ENCODE data around the gene IQSEC1. TPM values are rescaled to one million over a fixed set of nuclear protein-coding genes. Genes with fewer than 3 reads are reported as not detected.

The IQSEC1 gene
- polyA plus RNA-seq, 3 donors = 25.1 to 30.4 (median 28.2) TPM

DNA sequence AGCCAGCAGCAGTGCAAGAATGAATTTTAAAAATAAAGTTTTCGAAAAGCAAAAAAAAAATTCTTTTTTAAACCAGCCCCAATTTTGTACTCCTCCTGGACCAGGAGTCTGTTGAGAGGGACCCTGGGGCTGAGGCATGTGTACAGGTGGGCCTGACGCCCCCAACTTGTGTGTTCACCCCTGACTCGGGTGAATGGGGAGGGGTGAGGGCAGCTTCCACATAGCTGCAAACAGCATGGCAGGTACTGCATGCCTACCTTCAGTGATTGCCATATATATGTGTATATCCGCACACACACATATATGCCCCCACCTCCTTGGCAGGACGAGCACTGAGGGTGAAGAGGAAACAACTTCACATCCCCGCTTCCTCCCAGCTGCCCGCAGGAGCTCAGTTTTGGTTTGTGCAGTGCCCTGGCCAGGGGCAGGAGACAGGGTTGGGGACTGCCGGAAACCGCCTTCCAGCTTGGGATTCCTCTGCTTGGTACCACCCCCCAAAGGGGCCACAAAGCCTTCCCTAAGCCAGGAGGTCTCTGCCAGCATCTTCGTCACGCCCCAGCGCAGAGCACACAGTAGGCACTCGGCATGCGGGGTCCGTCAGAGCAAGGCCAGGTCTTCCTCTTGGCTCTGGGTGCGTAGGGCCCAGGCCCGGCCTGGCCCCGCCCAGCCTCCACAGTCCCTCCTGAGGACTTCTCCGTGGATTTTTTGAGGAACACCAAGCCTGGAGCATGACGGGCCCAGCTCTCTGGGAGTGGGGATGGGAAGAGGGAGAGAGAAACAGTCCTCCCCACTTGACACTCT, 170.0 kb downstream of the IQSEC1 start:
- no peak for DNase-seq (ENCODE audit: low read depth in 3 of 3, low spot score in 2 of 3)

DNA sequence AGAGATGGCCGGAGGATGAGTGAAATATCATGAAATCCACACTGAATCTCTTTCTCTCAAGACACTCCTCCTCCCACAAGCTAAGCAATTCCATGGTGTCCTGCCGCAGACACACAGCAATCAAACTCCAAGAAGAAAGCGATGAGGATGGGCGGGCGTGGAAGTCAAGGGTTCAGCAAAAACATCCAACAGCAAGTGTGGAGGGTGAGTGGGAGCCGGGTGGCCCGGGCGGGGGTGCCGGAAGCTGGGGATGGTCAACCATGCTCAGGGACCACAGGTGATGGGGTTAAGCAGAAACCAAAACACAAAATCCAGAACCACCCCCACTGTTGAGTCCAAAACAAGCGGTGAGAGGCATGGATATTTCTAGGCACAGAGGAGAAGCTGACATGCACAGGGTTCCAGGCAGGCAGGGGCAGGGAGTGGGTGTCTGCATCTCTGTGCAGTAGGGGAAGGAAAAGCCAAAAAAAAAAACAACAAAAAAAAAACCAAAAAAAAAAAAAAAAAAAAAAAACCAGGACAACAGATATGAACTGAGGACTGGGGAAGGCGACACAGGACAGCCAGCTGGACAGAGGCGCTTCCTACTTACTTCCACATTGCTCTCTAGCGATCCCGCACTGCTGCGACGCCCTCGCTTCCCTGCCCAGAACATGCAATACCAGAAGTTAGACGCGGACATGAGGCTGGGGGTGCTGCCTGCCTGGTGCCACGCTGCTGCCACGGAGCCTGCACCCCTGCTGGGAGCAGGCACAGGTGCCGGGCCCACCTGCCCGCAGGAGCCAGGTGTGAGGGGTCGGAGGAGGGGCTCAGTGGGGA, 170.8 kb downstream of the IQSEC1 start:
- DNase-seq (ENCODE audit: low read depth in 3 of 3, low spot score in 2 of 3) = no peak

DNA sequence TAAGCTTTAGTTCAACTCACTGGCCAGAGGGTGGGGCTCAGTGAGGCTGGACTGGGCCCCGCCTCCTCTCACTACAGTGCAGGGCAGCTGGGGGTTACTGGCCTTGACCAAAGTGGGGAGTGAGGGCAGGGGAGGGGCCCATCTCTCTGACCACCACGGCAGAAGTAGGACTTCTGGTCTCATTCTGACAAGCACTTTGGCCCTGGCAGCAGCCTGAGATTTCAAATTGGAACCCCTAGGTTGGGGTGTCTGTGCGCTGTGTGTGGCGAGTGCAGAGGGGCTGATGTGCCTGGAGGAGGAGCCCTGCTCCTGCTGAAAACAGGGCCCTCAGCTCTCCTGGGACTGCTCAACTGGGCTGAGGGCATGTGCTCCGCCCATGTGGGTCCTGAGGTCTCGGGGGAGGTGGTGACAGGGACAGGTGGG, 171.6 kb downstream of the IQSEC1 start:
- DNase-seq (ENCODE audit: low read depth in 3 of 3, low spot score in 2 of 3) = no peak

DNA sequence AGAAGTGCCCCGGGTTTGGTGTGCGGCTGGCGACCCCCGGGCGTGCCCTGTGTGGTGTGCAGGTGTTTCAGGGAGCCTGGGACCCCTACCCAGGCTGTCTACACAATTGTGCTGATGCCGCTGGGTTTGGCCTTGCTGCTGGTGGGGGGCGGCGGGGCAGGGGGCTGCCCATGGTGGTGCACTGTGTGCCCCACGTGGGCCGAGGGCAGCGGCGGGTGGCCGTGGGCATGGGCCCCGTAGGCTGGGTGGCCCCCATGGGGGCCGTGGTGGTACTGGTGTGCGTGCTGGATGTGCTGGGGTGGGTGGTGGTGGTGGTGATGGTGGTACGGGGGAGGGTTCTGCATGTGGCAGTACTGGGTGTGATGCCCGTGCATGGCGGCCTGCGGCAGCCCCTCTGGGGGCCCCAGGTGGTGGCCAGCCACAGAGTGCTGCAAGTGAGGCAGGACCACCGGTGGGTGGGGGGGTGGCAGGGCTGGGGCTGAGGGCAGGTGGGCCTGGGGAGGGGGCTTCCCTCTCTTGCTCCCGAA, 172.3 kb downstream of the IQSEC1 start:
- no peak for DNase-seq (ENCODE audit: low read depth in 3 of 3, low spot score in 2 of 3)

DNA sequence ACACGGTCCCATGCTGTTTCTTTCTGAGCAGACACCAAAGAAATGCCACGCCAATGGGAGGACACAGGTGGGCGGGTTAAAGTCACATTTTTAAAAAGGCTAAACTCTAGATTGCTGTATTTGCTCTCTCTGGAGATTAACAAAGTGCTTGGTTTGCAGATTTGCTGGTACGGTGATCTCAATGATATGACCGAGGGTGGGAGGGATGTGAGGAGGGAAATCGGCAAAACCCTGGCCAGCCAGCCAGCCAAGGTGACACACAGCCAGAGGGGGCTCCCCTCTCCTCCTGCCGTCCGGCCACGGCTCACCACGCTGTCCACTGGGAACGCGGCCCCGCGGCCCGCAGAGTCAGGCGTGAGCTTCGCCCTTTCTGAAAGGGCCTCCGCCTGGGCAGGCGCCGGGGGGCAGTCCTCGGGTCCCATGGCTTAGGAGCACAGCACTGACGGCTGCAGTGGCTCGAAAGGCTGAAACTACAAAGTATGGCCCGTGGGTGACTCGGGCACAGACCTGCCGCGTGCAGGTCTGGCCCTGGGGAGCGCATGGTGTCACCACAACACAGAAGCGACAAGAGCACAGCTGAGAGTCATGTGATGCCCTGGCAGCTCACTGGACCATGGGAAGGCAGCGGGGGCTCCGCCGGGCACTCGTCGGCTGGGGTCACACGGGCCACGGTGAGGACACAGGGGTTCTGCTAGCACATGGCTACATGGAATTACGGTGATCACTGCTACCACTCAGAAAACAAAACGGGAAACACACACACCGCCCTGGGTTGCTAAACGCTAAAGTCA, 174.1 kb downstream of the IQSEC1 start:
- no peak for DNase-seq (ENCODE audit: low read depth in 3 of 3, low spot score in 2 of 3)

DNA sequence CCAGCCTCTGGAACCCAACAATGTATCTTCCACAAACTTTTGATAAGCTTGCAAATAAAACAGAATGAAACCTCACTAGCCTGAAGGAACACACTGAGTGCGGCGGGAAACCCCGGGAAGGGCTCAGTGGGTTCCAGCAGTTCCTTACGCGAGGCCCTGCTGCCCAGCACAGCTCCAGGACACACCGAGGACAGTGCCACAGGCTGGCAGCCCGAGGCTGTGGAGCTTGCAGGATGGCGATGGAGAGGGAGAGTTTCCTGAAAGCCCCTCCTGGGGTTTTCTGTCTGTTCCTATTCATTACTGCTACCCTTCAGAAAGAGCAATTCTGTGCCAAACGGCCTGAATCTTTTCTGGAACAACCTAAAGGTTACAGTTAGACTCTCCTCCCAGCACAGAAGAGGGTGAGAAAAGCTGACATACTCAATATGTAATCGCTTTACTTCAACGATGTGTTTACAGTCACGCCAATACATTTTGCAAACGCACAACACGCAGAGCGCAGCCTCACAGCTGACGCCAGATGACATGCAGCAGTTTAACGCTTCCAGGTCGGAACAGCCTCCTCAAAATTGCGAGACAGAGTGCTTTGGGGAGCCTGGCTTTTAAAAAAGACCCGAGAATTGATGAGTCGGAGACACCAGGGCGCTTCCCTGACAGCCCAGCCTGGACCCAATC, 174.8 kb downstream of the IQSEC1 start:
- no peak for DNase-seq (ENCODE audit: low read depth in 3 of 3, low spot score in 2 of 3)

DNA sequence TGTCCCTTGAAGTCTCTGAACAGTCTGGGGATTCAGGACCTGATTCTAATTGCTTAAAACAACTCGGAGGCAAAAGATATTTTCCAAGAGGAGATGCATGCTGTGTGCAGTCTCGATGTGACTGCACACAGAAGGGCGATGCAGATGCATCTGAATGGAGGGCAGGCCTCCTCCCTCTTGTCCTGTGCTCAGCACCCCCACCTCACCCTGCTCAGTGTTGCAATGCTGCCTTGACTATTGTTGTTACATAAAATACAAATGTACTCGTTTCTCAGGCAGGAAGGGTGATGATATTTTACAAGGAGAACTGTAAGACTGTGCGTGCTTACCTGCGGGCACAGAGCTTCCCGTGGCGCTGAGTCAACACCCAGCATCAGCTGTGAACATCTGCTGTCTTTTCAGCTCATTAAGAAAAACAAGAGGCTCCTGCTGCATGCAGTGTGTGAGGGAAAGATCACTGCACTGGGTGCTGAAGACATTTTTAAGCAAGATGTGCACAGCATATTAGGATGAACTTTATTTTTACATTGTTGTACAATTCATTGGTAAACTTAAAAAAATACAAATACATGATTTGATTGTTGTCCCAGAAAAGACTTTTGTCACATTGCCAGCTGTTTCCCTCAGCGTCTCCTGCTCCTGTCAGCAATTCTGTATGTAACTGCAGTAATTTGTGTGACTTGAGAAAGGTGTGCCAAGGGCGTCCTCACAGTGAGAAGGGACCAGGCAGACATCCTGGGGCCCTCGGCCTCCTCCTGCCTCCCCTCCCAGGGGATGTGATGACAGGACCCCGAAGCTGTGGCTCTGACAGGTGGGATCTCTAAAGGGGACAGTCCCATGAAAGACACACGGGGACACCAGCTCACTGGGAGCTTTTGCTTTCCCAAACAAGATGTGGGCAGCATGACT, 175.6 kb downstream of the IQSEC1 start:
- DNase-seq (ENCODE audit: low read depth in 3 of 3, low spot score in 2 of 3) = no peak

DNA sequence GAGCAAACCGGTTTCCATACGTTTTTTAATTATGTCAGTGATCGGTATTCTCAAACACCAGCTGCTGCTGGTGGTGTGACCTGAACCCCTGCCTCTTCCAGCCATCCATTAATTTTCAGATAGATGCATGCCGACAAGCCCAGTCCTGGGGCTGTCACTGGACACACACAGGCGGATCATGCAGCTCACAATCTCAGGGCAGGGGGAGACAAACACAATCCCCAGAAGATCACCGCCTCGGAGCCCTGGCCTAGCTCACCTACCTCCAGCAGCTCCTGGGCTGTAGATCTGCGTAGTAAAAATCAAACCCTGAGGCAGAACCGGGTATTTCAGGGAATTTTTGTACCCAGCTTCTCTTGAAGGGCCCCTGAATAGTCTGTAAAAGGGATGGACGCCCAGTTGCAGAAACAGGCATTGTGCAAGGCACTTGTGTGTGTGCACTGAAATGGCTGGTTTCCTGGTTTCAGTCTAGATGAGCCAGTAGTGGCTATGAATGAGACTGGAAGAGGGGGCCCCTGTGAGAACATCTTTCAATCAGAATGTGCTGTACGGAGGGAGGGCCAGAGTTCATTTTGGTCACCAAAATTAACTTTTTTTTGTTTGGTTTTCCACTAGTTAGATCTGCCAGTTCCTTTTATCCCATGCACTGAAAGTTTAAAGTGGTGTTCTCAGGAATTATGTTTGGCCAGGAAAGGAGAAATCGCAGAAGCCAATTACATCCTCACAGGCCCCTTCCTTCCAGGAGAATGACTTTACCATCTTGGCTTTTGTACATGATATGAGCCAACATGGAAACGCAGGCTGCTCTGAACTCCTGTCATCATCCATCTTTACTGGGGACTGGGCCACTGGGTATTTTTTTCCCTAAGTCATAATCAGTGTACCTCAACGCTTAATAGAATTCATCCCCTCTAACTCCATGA, 176.9 kb downstream of the IQSEC1 start:
- DNase-seq (ENCODE audit: low read depth in 3 of 3, low spot score in 2 of 3) = no peak

DNA sequence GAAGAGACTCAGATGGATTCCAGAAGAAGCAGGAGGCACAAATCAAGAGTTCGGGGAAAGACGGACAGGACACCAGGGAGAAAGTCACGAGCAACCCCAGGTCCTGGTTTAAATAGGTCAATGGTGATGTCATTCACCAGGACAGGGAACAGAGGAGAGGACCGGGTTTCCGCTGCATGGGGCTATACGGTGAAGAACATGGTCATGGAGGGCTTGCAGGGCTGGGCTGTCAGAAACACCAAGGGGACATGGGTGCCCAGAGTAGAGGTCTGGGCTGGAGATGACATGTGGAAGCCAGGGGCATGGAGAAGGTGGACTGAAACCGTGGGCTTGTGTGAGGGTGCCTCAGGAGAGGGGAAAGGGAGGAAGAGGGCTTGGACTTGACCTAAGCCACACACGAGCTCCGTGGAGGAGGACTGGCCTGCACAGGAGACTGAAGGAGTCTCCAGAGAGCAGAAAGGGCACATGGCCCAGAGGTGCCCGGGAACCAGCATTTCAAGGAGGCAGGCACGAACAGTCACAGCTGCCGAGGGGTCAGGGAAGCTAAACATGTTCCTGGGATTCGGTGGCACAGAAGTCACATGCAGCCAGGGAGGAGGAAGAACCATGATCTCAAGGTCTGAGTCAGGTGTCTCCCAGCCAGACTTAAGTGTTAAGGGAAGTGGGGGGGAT, 177.7 kb downstream of the IQSEC1 start:
- no peak for DNase-seq (ENCODE audit: low read depth in 3 of 3, low spot score in 2 of 3)

DNA sequence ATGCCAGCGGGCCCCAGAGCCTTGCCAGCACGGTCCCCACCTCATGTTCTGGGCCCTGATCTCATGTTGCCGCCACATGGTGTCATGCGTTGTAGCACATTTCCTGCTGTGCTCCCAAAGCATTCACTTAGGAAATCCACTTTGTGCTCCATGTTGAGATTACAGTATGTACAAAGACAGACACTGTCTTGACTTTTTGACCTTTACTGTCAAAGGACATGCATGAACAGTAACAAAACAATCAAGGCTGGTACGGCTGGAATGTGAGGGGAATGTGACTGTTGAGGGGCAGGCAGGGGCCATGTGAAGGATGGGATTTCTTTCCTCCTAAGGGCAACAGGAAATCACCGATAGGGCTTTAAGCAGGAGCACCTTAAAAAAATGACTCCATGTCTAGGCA, 178.6 kb downstream of the IQSEC1 start:
- DNase-seq (ENCODE audit: low read depth in 3 of 3, low spot score in 2 of 3) = peak in 1 of 3 donors; percentile 49

DNA sequence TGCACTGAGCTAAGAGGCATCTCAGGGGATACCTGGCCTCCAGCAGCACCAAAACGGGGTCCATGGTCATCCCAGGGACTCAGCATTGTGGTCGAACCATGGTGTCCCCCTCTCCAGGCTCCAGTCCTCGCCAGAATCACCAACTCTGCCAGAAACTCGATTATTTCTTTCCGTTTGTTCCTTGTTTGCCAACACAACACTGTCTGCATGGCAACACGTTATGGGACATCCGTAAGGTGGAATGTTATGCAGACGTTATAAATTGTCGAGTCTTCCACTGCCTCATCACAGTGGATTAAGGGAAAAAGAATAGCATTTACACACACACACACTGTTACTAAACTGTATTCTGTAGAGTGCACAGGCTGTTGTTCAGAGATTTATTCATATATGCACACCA, 179.4 kb downstream of the IQSEC1 start:
- DNase-seq (ENCODE audit: low read depth in 3 of 3, low spot score in 2 of 3) = no peak

DNA sequence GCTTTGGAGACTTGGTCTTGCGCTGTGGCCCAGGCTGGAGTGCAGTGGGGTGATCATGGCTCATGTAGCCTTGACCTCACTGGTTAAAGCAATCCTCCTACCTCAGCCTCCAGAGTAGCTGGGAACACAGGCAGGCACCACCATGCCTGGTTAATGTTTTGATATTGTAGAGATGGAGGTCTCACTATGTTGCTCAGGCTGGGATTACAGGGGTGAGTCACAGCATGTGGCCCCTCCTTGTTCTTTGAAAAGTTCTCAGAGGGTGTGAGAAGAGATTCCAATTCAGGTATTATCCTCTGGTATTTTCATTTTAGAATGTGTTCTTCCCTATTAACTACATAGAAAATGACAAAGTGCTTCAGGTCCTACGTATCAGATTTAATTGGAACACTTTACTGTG, 180.0 kb downstream of the IQSEC1 start:
- DNase-seq (ENCODE audit: low read depth in 3 of 3, low spot score in 2 of 3) = no peak

DNA sequence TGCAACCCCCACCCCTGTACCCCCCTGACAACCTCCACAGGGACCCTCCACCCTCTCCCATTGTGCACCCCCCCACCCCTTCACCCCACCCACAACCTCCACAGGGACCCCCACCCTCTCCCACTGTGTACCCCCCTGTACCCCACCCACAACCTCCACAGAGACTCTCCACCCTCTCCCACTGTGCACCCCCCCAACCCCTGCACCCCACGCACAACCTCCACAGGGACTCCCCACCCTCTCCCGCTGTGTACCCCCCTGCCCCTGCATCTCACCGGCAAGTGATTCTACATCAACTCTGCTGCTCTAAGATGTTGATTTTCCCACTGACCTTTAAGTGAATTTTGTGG, 180.4 kb downstream of the IQSEC1 start:
- no peak for DNase-seq (ENCODE audit: low read depth in 3 of 3, low spot score in 2 of 3)

DNA sequence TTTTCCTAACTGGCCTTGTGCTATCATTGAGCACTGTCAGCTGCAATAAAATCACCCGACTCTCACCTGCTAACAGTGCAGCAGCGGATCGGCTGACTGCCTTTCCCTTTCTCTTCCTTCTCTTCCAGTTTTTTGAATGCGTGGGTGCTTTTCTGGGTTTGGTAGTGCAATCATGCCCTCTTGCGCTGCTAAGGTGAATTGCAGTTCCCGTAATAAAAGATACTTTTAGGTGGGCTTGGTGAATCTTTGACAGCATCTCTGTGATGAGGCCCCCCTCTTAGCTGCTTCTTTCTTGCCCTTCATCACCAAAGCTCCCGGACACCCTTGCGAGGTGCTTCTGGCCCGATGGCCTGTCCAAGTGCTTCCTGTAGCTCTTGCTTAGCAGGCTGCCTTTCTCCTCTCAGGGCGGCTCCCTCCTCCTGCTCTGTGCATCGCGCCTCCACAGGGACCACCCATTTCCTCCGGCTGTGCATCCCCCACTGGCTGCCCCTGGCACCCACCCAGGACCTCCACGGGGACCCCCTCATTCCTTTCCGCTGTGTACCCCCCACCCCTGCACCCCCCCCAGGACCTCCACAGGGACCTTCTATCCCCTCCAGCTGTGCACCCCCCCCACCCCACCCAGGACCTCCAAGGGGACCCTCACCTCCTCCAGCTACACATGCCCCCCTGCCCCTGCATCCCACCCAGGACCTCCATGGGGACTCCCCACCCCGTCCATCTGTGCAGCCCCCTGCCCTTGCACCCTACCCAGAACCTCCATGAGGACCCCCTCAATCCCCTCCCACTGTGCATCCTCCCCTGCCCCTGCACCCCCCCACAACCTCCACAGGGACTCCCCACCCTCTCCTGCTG, 181.0 kb downstream of the IQSEC1 start:
- peak in 2 of 3 donors; percentile 53 to 61 for DNase-seq (ENCODE audit: low read depth in 3 of 3, low spot score in 2 of 3)

DNA sequence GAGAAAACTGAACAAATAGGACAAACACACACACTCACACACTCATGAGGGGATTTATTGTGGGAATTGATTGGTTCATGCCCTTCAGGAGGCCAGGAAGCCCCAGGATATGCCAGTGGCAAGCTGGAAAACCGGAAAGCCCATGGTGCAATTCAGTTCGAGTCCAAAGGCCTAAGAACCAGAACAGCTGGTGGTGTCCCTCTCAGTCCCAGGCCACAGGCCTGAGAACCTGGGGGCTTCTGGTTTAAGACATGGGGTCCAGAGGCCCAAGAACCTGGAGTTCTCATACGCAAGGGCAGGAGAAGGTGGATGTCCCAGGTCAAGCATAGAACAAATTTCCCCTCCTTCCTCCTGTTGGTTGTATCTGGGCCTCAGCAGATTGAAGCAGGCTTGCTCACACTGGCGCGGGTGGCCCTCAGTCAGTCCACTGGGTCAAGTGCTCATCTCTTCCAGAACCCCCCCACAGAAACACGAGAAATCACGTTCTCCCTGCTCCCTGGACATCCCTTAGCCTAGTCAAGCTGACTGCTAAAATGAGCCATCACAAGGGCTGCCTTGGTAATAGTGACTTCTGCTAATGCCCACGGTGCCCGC, 181.7 kb downstream of the IQSEC1 start:
- no peak for DNase-seq (ENCODE audit: low read depth in 3 of 3, low spot score in 2 of 3)

DNA sequence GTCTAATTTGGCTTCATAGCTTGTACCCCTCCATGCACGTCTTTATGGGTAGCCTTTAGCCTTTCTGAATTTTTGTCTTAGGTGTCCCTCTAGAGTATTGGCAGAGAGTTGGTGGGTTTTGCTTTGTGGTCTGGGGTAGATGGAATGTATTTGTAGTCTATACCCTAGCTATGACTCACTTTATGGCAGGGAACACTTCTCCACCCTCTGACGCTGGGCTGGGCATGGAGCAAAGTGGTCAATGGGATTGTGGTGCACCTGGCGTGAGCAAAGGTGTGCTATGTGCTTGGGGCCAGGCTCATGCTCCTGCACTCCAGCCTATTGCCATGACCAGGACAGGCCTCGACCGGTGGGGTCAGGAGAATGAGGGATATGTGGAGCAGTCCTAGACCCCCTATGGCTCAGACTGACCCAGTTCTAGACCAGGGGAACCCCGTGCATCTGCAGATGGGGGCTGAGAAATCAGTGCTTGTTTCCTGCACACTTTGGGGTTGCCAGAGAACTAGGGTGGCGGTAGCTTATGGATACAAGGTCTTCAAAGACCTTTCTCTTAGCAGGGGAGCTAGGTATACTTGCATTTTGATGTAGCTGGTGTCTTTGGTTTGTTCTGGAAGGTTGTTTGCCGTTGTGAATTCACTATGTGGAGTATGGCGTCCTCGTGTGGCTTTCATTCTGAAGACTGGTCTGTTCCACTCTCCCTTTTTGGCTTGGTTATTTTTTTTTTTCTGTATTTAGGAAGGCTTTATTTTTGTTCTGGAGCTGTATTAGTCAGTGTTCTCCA, 182.4 kb downstream of the IQSEC1 start:
- DNase-seq (ENCODE audit: low read depth in 3 of 3, low spot score in 2 of 3) = no peak

Data from right renal cortex interstitium (tissue), 3 donors.